Rectal smooth muscle tissue (tissue), 1 donor: ENCODE data around the gene CACYBP.
"Not testable (repeated sequence)": the region's sequence is repeated elsewhere in the genome, so short reads cannot be mapped to it uniquely, and the experiment has no call there.

ENCODE experiments used
- H3K27ac ChIP-seq: one replicate; pipeline ENCODE4 v1.7.0; 2013; ENCODE audit warnings: low read depth, low read length, inconsistent platforms
- H3K27me3 ChIP-seq: one replicate; pipeline ENCODE4 v1.7.0; 2013; ENCODE audit warnings: low read length; ENCODE audit not compliant: control insufficient read depth, insufficient read depth
- H3K36me3 ChIP-seq: one replicate; pipeline ENCODE4 v1.7.0; 2013; ENCODE audit warnings: low read length; ENCODE audit not compliant: control insufficient read depth, insufficient read depth
- H3K4me1 ChIP-seq: one replicate; pipeline ENCODE4 v1.7.0; 2013; ENCODE audit warnings: low read length; ENCODE audit not compliant: control insufficient read depth, insufficient read depth
- H3K4me3 ChIP-seq: one replicate; pipeline ENCODE4 v1.7.0; 2013; ENCODE audit warnings: low read length
- H3K9ac ChIP-seq: one replicate; pipeline ENCODE4 v1.7.0; 2013; ENCODE audit warnings: low read length

Gene CACYBP

GRCh38 chr1:175034775-175035174 is 35.0 kb downstream of the CACYBP start:
- H3K27ac ChIP-seq: no peak overlapping the region

GRCh38 chr1:175035865-175036264 is 36.1 kb downstream of the CACYBP start:
- H3K36me3 ChIP-seq: no peaks in the 10 kb centered on the region
- no peak overlapping the region for H3K9ac ChIP-seq
- H3K27me3 ChIP-seq: no peaks in the 10 kb centered on the region
- H3K4me1 ChIP-seq: no peaks in the 10 kb centered on the region
- no peak overlapping the region for H3K27ac ChIP-seq
- no peak overlapping the region for H3K4me3 ChIP-seq

More at GRCh38 chr1:175034775-175035174, 35.0 kb downstream of the CACYBP start:
- peaks cover 3% of the 10 kb centered on the region for H3K4me1 ChIP-seq
- no peaks in the 10 kb centered on the region for H3K27me3 ChIP-seq
- H3K36me3 ChIP-seq: no peaks in the 10 kb centered on the region
- no peak overlapping the region for H3K4me3 ChIP-seq
- H3K9ac ChIP-seq: no peak overlapping the region

GRCh38 chr1:175036476-175036875 is 36.7 kb downstream of the CACYBP start:
- H3K4me3 ChIP-seq: no peak overlapping the region
- H3K4me1 ChIP-seq: no peaks in the 10 kb centered on the region
- H3K36me3 ChIP-seq: no peaks in the 10 kb centered on the region
- H3K9ac ChIP-seq: no peak overlapping the region
- no peak overlapping the region for H3K27ac ChIP-seq
- no peaks in the 10 kb centered on the region for H3K27me3 ChIP-seq

- Histone ChIP-seq H3K27ac (no peak overlapping the region), H3K4me1 (no peaks in the 10 kb centered on the region), H3K27me3 (no peaks in the 10 kb centered on the region), H3K9ac (no peak overlapping the region), H3K36me3 (no peaks in the 10 kb centered on the region), H3K4me3 (no peak overlapping the region)
Observed at GRCh38 chr1:175037416-175037815, 37.7 kb downstream of the CACYBP start.

GRCh38 chr1:175040324-175040879 is 40.7 kb downstream of the CACYBP start:
- H3K27ac ChIP-seq: no peak overlapping the region
- no peaks in the 10 kb centered on the region for H3K4me1 ChIP-seq
- H3K36me3 ChIP-seq: no peaks in the 10 kb centered on the region
- no peak overlapping the region for H3K4me3 ChIP-seq
- no peaks in the 10 kb centered on the region for H3K27me3 ChIP-seq
- H3K9ac ChIP-seq: no peak overlapping the region

- Histone ChIP-seq H3K4me1 (no peaks in the 10 kb centered on the region), H3K4me3 (no peak overlapping the region), H3K9ac (no peak overlapping the region), H3K27ac (no peak overlapping the region), H3K27me3 (no peaks in the 10 kb centered on the region), H3K36me3 (no peaks in the 10 kb centered on the region)
Observed at GRCh38 chr1:175042650-175043049, 42.9 kb downstream of the CACYBP start.

GRCh38 chr1:175043824-175044223 is 44.1 kb downstream of the CACYBP start:
- no peaks in the 10 kb centered on the region for H3K36me3 ChIP-seq
- H3K27ac ChIP-seq: no peak overlapping the region
- H3K4me3 ChIP-seq: no peak overlapping the region
- H3K27me3 ChIP-seq: no peaks in the 10 kb centered on the region
- no peak overlapping the region for H3K9ac ChIP-seq
- no peaks in the 10 kb centered on the region for H3K4me1 ChIP-seq

GRCh38 chr1:175044591-175044990 is 44.8 kb downstream of the CACYBP start:
- not testable (repeated sequence) for H3K4me3 ChIP-seq, H3K4me1 ChIP-seq, H3K36me3 ChIP-seq, H3K27me3 ChIP-seq, H3K27ac ChIP-seq, H3K9ac ChIP-seq

- Histone ChIP-seq H3K36me3 (no peaks in the 10 kb centered on the region), H3K4me3 (no peak overlapping the region), H3K4me1 (no peaks in the 10 kb centered on the region), H3K27ac (no peak overlapping the region), H3K9ac (no peak overlapping the region), H3K27me3 (no peaks in the 10 kb centered on the region)
Observed at GRCh38 chr1:175045097-175045496, 45.4 kb downstream of the CACYBP start.

- Histone ChIP-seq H3K4me3 (no peak overlapping the region), H3K27ac (no peak overlapping the region), H3K4me1 (no peaks in the 10 kb centered on the region), H3K9ac (no peak overlapping the region), H3K36me3 (no peaks in the 10 kb centered on the region), H3K27me3 (no peaks in the 10 kb centered on the region)
Observed at GRCh38 chr1:175045519-175045918, 45.8 kb downstream of the CACYBP start.

GRCh38 chr1:175050992-175051391 is 51.2 kb downstream of the CACYBP start:
- no peaks in the 10 kb centered on the region for H3K27me3 ChIP-seq
- no peaks in the 10 kb centered on the region for H3K4me1 ChIP-seq
- H3K9ac ChIP-seq: no peak overlapping the region
- H3K4me3 ChIP-seq: no peak overlapping the region
- H3K36me3 ChIP-seq: no peaks in the 10 kb centered on the region
- H3K27ac ChIP-seq: no peak overlapping the region

- Histone ChIP-seq H3K9ac (no peak overlapping the region), H3K36me3 (no peaks in the 10 kb centered on the region), H3K4me3 (no peak overlapping the region), H3K27me3 (no peaks in the 10 kb centered on the region), H3K4me1 (no peaks in the 10 kb centered on the region), H3K27ac (no peak overlapping the region)
Observed at GRCh38 chr1:175054736-175055135, 55.0 kb downstream of the CACYBP start.
